ENCODE data around the gene NUDT7. TPM values are rescaled to one million over a fixed set of nuclear protein-coding genes. Genes with fewer than 3 reads are reported as not detected.

Gene NUDT7
- polyA plus RNA-seq, 3 donors from 2014 or later = 4.7 to 13.9 (median 5.0) TPM

DNA sequence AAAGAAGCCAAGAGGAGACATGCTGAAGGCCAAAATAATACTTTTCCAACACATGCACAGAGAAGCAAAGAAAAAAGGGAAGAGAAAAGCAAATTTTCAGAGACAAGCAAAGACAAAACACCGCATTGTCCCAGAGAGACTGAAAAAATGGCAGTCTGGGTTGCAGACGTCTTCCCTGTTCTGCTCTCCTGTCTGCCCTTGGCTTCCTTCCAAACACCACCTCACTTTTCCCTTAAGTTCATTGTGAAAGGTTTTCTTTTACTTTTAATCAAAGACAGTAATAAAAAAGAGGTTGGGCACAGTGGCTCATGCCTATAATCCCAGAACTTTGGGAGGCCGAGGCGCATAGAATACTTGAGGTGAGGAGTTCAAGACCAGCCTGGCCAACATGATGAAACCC is 44.9 kb downstream of the NUDT7 start:
- no peak for DNase-seq
- Mint-ChIP-seq H3K36me3 (no peaks in the 10 kb centered on the region), H3K27me3 (ENCODE audit: low read depth in 3 of 3) (peaks cover 0 to 6% (median 2%) of the 10 kb centered on the region in 3 donors), H3K27ac (no peak overlapping the region), H3K9me3 (no peaks in the 10 kb centered on the region), H3K4me3 (no peak overlapping the region), H3K4me1 (no peaks in the 10 kb centered on the region)

DNA sequence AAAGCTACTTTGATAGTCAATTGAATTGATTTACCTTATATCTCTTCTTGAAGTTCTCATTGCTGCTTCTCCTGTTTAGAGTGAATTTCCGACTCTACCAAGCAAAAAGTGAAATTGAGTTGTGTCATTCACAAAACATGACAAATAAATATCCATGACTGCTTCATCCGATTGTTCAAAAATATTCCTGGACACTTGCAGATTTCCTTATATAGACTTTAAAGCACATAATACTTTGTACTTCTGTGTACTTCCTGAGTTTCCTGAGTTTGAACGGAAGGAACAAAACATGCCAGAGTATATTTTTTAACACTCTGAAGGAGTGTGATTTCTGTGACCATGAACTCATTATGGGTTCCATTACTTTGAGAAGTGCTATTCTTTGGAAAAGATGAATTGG is 45.5 kb downstream of the NUDT7 start:
- H3K4me1 Mint-ChIP-seq = no peaks in the 10 kb centered on the region
- no peaks in the 10 kb centered on the region for H3K36me3 Mint-ChIP-seq
- peaks cover 0 to 6% (median 2%) of the 10 kb centered on the region in 3 donors for H3K27me3 Mint-ChIP-seq (ENCODE audit: low read depth in 3 of 3)
- no peak for DNase-seq
- no peak overlapping the region for H3K4me3 Mint-ChIP-seq
- H3K9me3 Mint-ChIP-seq = no peaks in the 10 kb centered on the region
- no peak overlapping the region for H3K27ac Mint-ChIP-seq

DNA sequence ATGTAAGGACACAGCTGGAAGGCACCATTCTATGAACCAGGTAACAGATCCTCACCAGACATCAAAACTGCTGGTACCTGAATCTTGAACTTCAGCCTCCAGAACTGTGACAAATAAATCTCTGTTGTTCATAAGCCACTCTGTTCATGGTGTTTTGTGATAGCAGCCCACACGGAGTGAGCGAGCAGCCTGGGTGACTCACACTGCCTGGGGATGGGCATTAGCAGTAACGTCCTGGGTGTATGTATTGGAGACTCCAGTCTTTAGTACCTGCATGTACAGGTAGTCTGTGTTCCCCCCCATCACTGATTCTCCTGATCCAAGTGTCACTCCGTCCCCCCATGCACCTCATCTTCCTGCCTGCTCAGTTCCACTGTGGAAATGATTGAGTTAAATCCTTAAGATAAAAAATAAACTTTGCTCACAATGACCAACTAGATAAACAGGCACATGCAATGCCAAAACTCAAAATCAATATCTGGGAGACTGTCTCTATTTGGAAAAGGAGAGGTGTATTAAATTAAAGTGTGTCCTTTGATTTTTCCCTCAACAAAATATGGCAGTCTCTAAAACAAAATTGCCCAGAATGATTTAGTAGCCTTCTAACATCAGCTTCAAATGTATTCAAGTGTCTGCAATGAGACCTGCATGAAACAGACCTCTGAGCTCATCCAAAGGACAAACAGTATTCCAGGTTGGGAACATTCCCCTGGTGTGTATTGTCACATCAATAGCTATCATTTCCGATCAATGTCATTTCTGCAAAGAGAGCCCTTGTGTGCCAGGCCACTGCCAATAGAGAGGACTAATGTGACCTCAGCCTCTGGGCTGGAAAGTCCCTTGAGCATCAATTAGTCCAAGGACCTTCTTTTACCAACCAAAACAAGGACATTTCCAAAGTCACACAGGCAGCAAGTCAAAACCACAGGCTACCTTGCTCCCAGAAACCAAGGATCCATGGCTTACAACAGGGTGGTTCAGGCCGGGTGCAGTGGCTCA is 53.9 kb downstream of the NUDT7 start:
- DNase-seq = no peak
- Mint-ChIP-seq H3K36me3 (no peaks in the 10 kb centered on the region), H3K27me3 (ENCODE audit: low read depth in 3 of 3) (peaks cover 2 to 12% (median 3%) of the 10 kb centered on the region in 3 donors), H3K27ac (no peak overlapping the region), H3K9me3 (no peaks in the 10 kb centered on the region), H3K4me1 (no peaks in the 10 kb centered on the region), H3K4me3 (no peak overlapping the region)

- Mint-ChIP-seq H3K27ac (no peak overlapping the region), H3K4me1 (no peaks in the 10 kb centered on the region), H3K27me3 (ENCODE audit: low read depth in 3 of 3) (peaks cover 2 to 12% (median 3%) of the 10 kb centered on the region in 3 donors), H3K9me3 (no peaks in the 10 kb centered on the region), H3K4me3 (no peak overlapping the region), H3K36me3 (no peaks in the 10 kb centered on the region)
- DNase-seq = no peak
Measured at GRCh38 chr16:77777745-77778144, 55.4 kb downstream of the NUDT7 start.

GRCh38 chr16:77780378-77780837 is 58.1 kb downstream of the NUDT7 start:
- Mint-ChIP-seq H3K9me3 (no peaks in the 10 kb centered on the region), H3K4me1 (no peaks in the 10 kb centered on the region), H3K4me3 (no peak overlapping the region), H3K27me3 (ENCODE audit: low read depth in 3 of 3) (peaks cover 1 to 11% (median 5%) of the 10 kb centered on the region in 3 donors), H3K36me3 (no peaks in the 10 kb centered on the region), H3K27ac (no peak overlapping the region)
- no peak for DNase-seq

DNA sequence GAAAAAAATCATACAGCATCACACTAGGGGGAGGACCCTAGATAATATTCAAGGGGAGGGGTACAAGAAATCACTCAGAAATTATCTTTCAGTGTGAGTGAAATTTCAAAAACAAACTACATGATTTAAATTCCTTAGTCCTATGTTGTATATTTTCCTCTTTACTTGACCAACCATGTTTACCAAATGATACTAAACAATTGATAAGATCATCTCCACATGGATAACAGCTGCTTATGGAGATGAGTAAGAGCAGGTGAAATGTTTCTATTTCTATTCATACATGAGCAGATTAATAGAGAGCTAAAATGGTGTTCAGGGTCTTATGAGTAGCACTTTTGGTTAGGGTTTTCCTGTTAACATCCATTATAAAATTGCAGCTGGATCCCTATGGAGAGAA is 58.8 kb downstream of the NUDT7 start:
- Mint-ChIP-seq H3K4me3 (no peak overlapping the region), H3K27me3 (ENCODE audit: low read depth in 3 of 3) (peaks cover 1 to 12% (median 5%) of the 10 kb centered on the region in 3 donors), H3K36me3 (no peaks in the 10 kb centered on the region), H3K4me1 (no peaks in the 10 kb centered on the region), H3K9me3 (no peaks in the 10 kb centered on the region), H3K27ac (no peak overlapping the region)
- DNase-seq = no peak

GRCh38 chr16:77782694-77783093 is 60.4 kb downstream of the NUDT7 start:
- H3K4me1 Mint-ChIP-seq = peaks cover 0 to 1% of the 10 kb centered on the region in 2 donors
- peaks cover 6 to 20% (median 9%) of the 10 kb centered on the region in 3 donors for H3K27me3 Mint-ChIP-seq (ENCODE audit: low read depth in 3 of 3)
- H3K27ac Mint-ChIP-seq = no peak overlapping the region
- H3K4me3 Mint-ChIP-seq = no peak overlapping the region
- H3K9me3 Mint-ChIP-seq = no peaks in the 10 kb centered on the region
- DNase-seq = no peak
- H3K36me3 Mint-ChIP-seq = no peaks in the 10 kb centered on the region

GRCh38 chr16:77784441-77785372 is 62.4 kb downstream of the NUDT7 start:
- DNase-seq = no peak
- no peak overlapping the region for H3K27ac Mint-ChIP-seq
- no peaks in the 10 kb centered on the region for H3K9me3 Mint-ChIP-seq
- peaks cover 6 to 24% (median 15%) of the 10 kb centered on the region in 3 donors for H3K27me3 Mint-ChIP-seq (ENCODE audit: low read depth in 3 of 3)
- no peak overlapping the region for H3K4me3 Mint-ChIP-seq
- peaks cover 0 to 8% of the 10 kb centered on the region in 2 donors for H3K4me1 Mint-ChIP-seq
- H3K36me3 Mint-ChIP-seq = no peaks in the 10 kb centered on the region

DNA sequence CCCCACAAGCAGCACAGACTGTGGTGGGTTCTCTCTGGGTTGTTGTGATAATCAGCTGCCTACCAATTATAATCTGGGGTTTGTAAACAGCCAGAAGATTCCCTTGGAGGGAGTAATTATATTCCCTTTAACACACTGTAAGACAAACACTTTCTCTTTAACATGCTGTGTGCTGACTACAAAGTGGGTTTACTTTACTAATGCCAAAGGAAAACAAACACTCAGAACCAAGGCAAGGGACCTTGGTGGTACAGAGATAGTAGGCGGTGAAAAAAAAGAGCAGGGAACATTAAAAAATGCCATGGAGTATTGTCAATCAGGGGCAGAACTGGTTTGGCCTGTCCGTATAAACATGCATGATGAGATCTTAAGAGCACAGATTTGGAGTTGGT is 63.1 kb downstream of the NUDT7 start:
- no peak overlapping the region for H3K27ac Mint-ChIP-seq
- peaks cover 5 to 28% (median 15%) of the 10 kb centered on the region in 3 donors for H3K27me3 Mint-ChIP-seq (ENCODE audit: low read depth in 3 of 3)
- H3K9me3 Mint-ChIP-seq = no peaks in the 10 kb centered on the region

DNA sequence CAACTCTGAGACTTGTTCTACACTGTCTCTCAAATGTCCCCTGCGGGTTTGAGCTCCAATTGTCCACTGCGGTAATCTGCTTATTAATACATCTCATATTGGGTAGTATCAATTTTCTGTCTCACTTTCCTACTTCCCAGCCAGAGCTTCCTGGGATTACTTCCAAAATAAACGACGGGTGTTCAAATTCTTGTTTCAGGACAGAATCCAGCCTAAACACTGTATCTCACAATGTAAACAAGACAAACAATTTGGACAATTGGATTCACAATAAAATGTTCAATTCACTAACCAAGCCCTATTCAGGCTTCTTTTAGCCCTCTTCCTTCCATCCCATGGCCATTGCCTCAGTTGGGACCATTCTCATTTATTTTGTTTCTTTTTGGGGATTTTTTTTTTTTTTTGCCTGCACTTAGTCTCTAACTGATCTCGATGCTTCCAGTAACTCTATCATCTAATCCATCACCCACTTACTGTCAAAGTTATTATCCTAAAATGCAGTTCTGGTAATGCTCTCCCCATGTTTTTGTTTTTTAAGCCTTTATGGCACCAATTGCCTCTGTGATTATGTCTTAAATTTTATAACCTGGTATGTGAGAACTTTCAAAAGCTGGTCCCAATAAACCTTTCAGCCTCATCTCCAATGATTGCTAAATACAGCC is 64.0 kb downstream of the NUDT7 start:
- Mint-ChIP-seq H3K36me3 (no peaks in the 10 kb centered on the region), H3K27me3 (ENCODE audit: low read depth in 3 of 3) (peaks cover 9 to 28% (median 15%) of the 10 kb centered on the region in 3 donors)
- no peak for DNase-seq

More for the DNA sequence above, 63.1 kb downstream of the NUDT7 start:
- DNase-seq = no peak
- no peak overlapping the region for H3K4me3 Mint-ChIP-seq
- H3K4me1 Mint-ChIP-seq = peaks cover 0 to 8% of the 10 kb centered on the region in 2 donors
- no peaks in the 10 kb centered on the region for H3K36me3 Mint-ChIP-seq

DNA sequence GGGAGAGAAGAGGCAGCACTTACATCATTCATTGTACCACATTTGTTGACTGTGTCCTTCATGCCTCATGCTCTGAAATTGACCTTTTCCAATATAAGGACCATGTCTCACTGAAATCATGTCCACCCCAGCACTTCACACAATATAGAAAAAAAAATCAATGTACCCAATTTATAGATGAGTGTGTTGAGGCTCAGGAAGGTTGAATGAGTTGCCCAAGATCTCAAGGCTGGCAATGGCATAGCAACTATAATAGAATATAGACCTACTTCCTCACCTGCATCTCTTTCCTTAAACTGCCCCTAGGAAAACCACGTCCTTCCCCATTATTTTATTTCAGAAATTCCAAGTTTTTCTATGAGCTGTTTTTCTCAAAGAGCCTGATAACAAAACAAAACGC is 65.1 kb downstream of the NUDT7 start:
- peaks cover 0 to 8% of the 10 kb centered on the region in 2 donors for H3K4me1 Mint-ChIP-seq
- no peak for DNase-seq
- H3K9me3 Mint-ChIP-seq = no peaks in the 10 kb centered on the region
- H3K4me3 Mint-ChIP-seq = peak overlapping the region in 1 of 5 donors; percentile 15
- H3K36me3 Mint-ChIP-seq = no peaks in the 10 kb centered on the region
- peaks cover 9 to 32% (median 15%) of the 10 kb centered on the region in 3 donors for H3K27me3 Mint-ChIP-seq (ENCODE audit: low read depth in 3 of 3)
- H3K27ac Mint-ChIP-seq = no peak overlapping the region

More for the DNA sequence above, 64.0 kb downstream of the NUDT7 start:
- Mint-ChIP-seq H3K27ac (no peak overlapping the region), H3K9me3 (no peaks in the 10 kb centered on the region), H3K4me3 (no peak overlapping the region), H3K4me1 (peaks cover 0 to 8% of the 10 kb centered on the region in 2 donors)

DNA sequence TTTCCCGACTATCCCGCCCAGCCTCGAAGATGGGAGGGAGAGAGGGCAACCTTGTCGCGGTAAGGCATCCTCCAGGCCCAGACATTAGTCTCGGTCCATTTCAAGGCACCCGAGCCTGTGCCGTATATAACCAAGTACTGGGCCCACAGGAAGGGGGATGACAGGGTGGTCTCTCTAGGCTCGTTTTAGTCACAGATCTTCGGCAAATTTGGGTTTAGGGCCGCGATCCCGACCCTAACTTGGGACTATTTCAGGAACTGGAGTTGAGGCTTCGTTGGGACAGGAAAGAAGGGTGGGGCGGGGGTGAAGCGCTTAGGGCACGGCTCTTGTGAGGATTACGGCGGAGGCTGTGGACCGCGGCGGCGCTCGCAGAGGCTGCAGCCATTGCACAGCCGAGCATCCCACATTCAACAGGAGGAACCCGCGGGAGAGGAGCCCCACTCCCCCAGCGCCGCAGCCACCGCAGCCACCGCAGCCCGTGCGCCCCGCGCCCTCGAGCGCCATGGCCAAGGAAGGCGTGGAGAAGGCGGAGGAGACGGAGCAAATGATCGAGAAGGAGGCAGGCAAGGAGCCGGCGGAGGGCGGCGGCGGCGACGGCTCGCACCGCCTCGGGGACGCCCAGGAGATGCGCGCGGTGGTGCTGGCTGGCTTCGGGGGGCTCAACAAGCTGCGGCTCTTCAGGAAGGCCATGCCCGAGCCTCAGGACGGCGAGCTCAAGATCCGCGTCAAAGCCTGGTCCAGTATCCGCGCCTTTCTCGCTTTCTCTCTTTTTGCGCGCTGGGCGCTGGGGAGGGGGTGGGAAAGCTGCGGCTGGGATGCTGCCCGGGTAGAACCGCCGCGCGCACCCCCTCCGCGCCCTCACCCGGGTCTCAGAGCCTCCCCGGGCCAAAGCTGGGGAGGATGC is 66.1 kb downstream of the NUDT7 start, which contains the start of gene VAT1L:
VAT1L (plus strand) TSS at position 384 of the 904 bp plus-strand sequence; CDS start at position 503, 119 bp downstream.
- H3K4me1 Mint-ChIP-seq = peaks cover 0 to 8% of the 10 kb centered on the region in 2 donors
- H3K27ac Mint-ChIP-seq = no peak within 1 kb of the TSS
- DNase-seq = no peak
- H3K36me3 Mint-ChIP-seq = no peaks in the 10 kb centered on the region
- peak within 1 kb of the TSS in 2 of 5 donors; percentile 49 to 60 for H3K4me3 Mint-ChIP-seq
- no peaks in the 10 kb centered on the region for H3K9me3 Mint-ChIP-seq
- peaks cover 9 to 32% (median 14%) of the 10 kb centered on the region in 3 donors for H3K27me3 Mint-ChIP-seq (ENCODE audit: low read depth in 3 of 3)
